ENCODE data around the gene CLRN3.

The CLRN3 gene

GRCh38 chr10:127878475-127879055, 14.2 kb downstream of the CLRN3 start:
- in situ Hi-C loops (cut with HindIII; ENCODE audit: low sequenced_read_pairs), result no loop called here
- H3K4me3 ChIP-seq (ENCODE audit: low read depth, low read length), result no peak overlapping the region
- no peak for DNase-seq (ENCODE audit: low read depth, low spot score)

GRCh38 chr10:127877699-127878098, 15.0 kb downstream of the CLRN3 start:
- no peak for TF ChIP-seq CTCF (IDR thresholded peaks at IDR 0.05; ENCODE audit: low read depth, low read length)
- no peak for DNase-seq (ENCODE audit: low read depth, low spot score)
- in situ Hi-C loops (cut with HindIII; ENCODE audit: low sequenced_read_pairs), result no loop called here
- no peak overlapping the region for H3K4me3 ChIP-seq (ENCODE audit: low read depth, low read length)

More at GRCh38 chr10:127878475-127879055, 14.2 kb downstream of the CLRN3 start:
- TF ChIP-seq CTCF (IDR thresholded peaks at IDR 0.05; ENCODE audit: low read depth, low read length), result no peak

- TF ChIP-seq CTCF (IDR thresholded peaks at IDR 0.05; ENCODE audit: low read depth, low read length), result no peak
- no peak overlapping the region for H3K4me3 ChIP-seq (ENCODE audit: low read depth, low read length)
- no peak for DNase-seq (ENCODE audit: low read depth, low spot score)
- in situ Hi-C loops (cut with HindIII; ENCODE audit: low sequenced_read_pairs), result no loop called here
Measured at GRCh38 chr10:127877116-127877515, 15.6 kb downstream of the CLRN3 start.

- H3K4me3 ChIP-seq (ENCODE audit: low read depth, low read length), result no peak overlapping the region
- no peak for DNase-seq (ENCODE audit: low read depth, low spot score)
- in situ Hi-C loops (cut with HindIII; ENCODE audit: low sequenced_read_pairs), result no loop called here
- no peak for TF ChIP-seq CTCF (IDR thresholded peaks at IDR 0.05; ENCODE audit: low read depth, low read length)
Measured at GRCh38 chr10:127875916-127876315, 16.8 kb downstream of the CLRN3 start.

GRCh38 chr10:127875449-127875765, 17.3 kb downstream of the CLRN3 start:
- no peak for DNase-seq (ENCODE audit: low read depth, low spot score)
- in situ Hi-C loops (cut with HindIII; ENCODE audit: low sequenced_read_pairs), result no loop called here
- TF ChIP-seq CTCF (IDR thresholded peaks at IDR 0.05; ENCODE audit: low read depth, low read length), result no peak
- H3K4me3 ChIP-seq (ENCODE audit: low read depth, low read length), result no peak overlapping the region

GRCh38 chr10:127874671-127875448, 17.9 kb downstream of the CLRN3 start:
- H3K4me3 ChIP-seq (ENCODE audit: low read depth, low read length), result no peak overlapping the region
- in situ Hi-C loops (cut with HindIII; ENCODE audit: low sequenced_read_pairs), result no loop called here
- TF ChIP-seq CTCF (IDR thresholded peaks at IDR 0.05; ENCODE audit: low read depth, low read length), result no peak
- no peak for DNase-seq (ENCODE audit: low read depth, low spot score)

Data from astrocyte of the spinal cord (primary cell).